DOHH2 (cell line): ENCODE results near the gene ADGRA3.

Source experiments
- EZH2phosphoT487 ChIP-seq: fragments of 200-600 bp; sonication (generic); IDR thresholded peaks from 2 replicates; pipeline ENCODE4 v1.6.1; 2017; ENCODE audit warnings: borderline replicate concordance, mild to moderate bottlenecking, antibody characterized with exemption, low read length, moderate library complexity, mixed read lengths
- TF ChIP-seq, protein P1 (sequence below): fragments of 200-600 bp; sonication (generic); IDR thresholded peaks from one replicate; pipeline ENCODE4 v1.5.1; 2014; ENCODE audit warnings: antibody characterized with exemption, mild to moderate bottlenecking, low read depth, low read length; ENCODE audit not compliant: poor library complexity, severe bottlenecking

- TF ChIP-seq, protein P1, sequence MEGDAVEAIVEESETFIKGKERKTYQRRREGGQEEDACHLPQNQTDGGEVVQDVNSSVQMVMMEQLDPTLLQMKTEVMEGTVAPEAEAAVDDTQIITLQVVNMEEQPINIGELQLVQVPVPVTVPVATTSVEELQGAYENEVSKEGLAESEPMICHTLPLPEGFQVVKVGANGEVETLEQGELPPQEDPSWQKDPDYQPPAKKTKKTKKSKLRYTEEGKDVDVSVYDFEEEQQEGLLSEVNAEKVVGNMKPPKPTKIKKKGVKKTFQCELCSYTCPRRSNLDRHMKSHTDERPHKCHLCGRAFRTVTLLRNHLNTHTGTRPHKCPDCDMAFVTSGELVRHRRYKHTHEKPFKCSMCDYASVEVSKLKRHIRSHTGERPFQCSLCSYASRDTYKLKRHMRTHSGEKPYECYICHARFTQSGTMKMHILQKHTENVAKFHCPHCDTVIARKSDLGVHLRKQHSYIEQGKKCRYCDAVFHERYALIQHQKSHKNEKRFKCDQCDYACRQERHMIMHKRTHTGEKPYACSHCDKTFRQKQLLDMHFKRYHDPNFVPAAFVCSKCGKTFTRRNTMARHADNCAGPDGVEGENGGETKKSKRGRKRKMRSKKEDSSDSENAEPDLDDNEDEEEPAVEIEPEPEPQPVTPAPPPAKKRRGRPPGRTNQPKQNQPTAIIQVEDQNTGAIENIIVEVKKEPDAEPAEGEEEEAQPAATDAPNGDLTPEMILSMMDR: no peak
- no peak for TF ChIP-seq EZH2phosphoT487
Observed at GRCh38 chr4:22384154-22384553, 131.7 kb downstream of the ADGRA3 start.
